H9 (cell line): ENCODE measurements around the gene NR2F1-AS1. TPM values are rescaled to one million over a fixed set of nuclear protein-coding genes. Genes with fewer than 3 reads are reported as not detected.

Source experiments
- DNase-seq: peaks from one replicate; pipeline ENCODE4 v3.0.0-alpha.2; 2017
- H2AFZ ChIP-seq: one replicate; pipeline ENCODE4 v1.6.1; 2013; ENCODE audit warnings: mild to moderate bottlenecking, low read length, control low read depth, moderate library complexity
- H2AK5ac ChIP-seq: 2 replicates; pipeline ENCODE4 v1.6.1; 2013; ENCODE audit warnings: low read length, control low read depth, mixed read lengths; ENCODE audit not compliant: insufficient read length
- H2BK120ac ChIP-seq: one replicate; pipeline ENCODE4 v1.6.1; 2013; ENCODE audit warnings: low read depth, mild to moderate bottlenecking, low read length, control low read depth, inconsistent platforms; ENCODE audit not compliant: poor library complexity, severe bottlenecking
- H2BK12ac ChIP-seq: 2 replicates; pipeline ENCODE4 v1.6.1; 2013; ENCODE audit warnings: low read length, control low read depth, mixed read lengths, low read depth; ENCODE audit not compliant: insufficient read length
- H2BK15ac ChIP-seq: 2 replicates; pipeline ENCODE4 v1.6.1; 2013; ENCODE audit warnings: low read depth, low read length, control low read depth
- H2BK20ac ChIP-seq: one replicate; pipeline ENCODE4 v1.6.1; 2013; ENCODE audit warnings: low read depth, mild to moderate bottlenecking, low read length, control low read depth, inconsistent platforms; ENCODE audit not compliant: poor library complexity, severe bottlenecking
- H2BK5ac ChIP-seq: 2 replicates; pipeline ENCODE4 v1.6.1; 2013; ENCODE audit warnings: low read length, control low read depth, mixed read lengths; ENCODE audit not compliant: insufficient read length
- H3K14ac ChIP-seq: 2 replicates; pipeline ENCODE4 v1.6.1; 2013; ENCODE audit warnings: low read length, control low read depth; ENCODE audit not compliant: insufficient read depth
- H3K18ac ChIP-seq: 2 replicates; pipeline ENCODE4 v1.6.1; 2013; ENCODE audit warnings: low read depth, mild to moderate bottlenecking, mixed read lengths, low read length, control low read depth; ENCODE audit not compliant: insufficient read length
- H3K23ac ChIP-seq: 2 replicates; pipeline ENCODE4 v1.6.1; 2013; ENCODE audit warnings: low read length, control low read depth, mixed read lengths, low read depth; ENCODE audit not compliant: insufficient read length
- H3K23me2 ChIP-seq: 2 replicates; pipeline ENCODE4 v1.6.1; 2013; ENCODE audit warnings: low read depth, mild to moderate bottlenecking, mixed read lengths, low read length, control low read depth; ENCODE audit not compliant: insufficient read length, poor library complexity, severe bottlenecking
- H3K27ac ChIP-seq: 2 replicates; pipeline ENCODE4 v1.5.1; 2013; ENCODE audit warnings: low read length, control low read depth, mixed read lengths, low read depth; ENCODE audit not compliant: insufficient read length
- H3K27me3 ChIP-seq: 2 replicates; pipeline ENCODE4 v1.6.1; 2013; ENCODE audit warnings: low read length, control low read depth, inconsistent platforms; ENCODE audit not compliant: insufficient read depth
- H3K4ac ChIP-seq: 2 replicates; pipeline ENCODE4 v1.6.1; 2013; ENCODE audit warnings: low read depth, mild to moderate bottlenecking, control low read depth, inconsistent platforms, low read length, moderate library complexity
- H3K4me1 ChIP-seq: 2 replicates; pipeline ENCODE4 v1.6.1; 2013; ENCODE audit warnings: low read length, control low read depth, inconsistent platforms; ENCODE audit not compliant: insufficient read depth
- H3K4me2 ChIP-seq: 2 replicates; pipeline ENCODE4 v1.6.1; 2013; ENCODE audit warnings: low read length, control low read depth, mixed read lengths; ENCODE audit not compliant: insufficient read length, insufficient read depth
- H3K56ac ChIP-seq: 2 replicates; pipeline ENCODE4 v1.6.1; 2013; ENCODE audit warnings: low read depth, mild to moderate bottlenecking, mixed read lengths, low read length, control low read depth; ENCODE audit not compliant: insufficient read length
- H3K79me1 ChIP-seq: 2 replicates; pipeline ENCODE4 v1.6.1; 2013; ENCODE audit warnings: low read depth, mild to moderate bottlenecking, moderate library complexity, low read length, control low read depth, inconsistent platforms; ENCODE audit not compliant: insufficient read depth, poor library complexity, severe bottlenecking
- H3K79me2 ChIP-seq: 2 replicates; pipeline ENCODE4 v1.6.1; 2013; ENCODE audit warnings: low read length, control low read depth, inconsistent platforms; ENCODE audit not compliant: insufficient read depth
- H3K9ac ChIP-seq: 2 replicates; pipeline ENCODE4 v1.6.1; 2013; ENCODE audit warnings: low read length, control low read depth, mixed read lengths; ENCODE audit not compliant: insufficient read length; ENCODE audit errors: extremely low read depth
- H3K9me3 ChIP-seq: one replicate; pipeline ENCODE4 v1.6.1; 2013; ENCODE audit warnings: low read depth, low read length, inconsistent platforms; ENCODE audit not compliant: control insufficient read depth
- H3T11ph ChIP-seq: one replicate; pipeline ENCODE4 v1.6.1; 2013; ENCODE audit warnings: mild to moderate bottlenecking, low read length, control low read depth, inconsistent platforms
- H4K20me1 ChIP-seq: one replicate; pipeline ENCODE4 v1.6.1; 2013; ENCODE audit not compliant: control insufficient read depth, insufficient read length, insufficient read depth
- H4K5ac ChIP-seq: 2 replicates; pipeline ENCODE4 v1.6.1; 2013; ENCODE audit warnings: low read depth, mild to moderate bottlenecking, mixed read lengths, low read length, control low read depth; ENCODE audit not compliant: insufficient read length
- H4K8ac ChIP-seq: replicated peaks from 2 replicates; pipeline ENCODE4 v1.6.1; 2013; ENCODE audit warnings: low read length, control low read depth, mixed read lengths, low read depth; ENCODE audit not compliant: insufficient read length
- H4K91ac ChIP-seq: 2 replicates; pipeline ENCODE4 v1.6.1; 2013; ENCODE audit warnings: low read depth, mild to moderate bottlenecking, moderate library complexity, mixed read lengths, low read length, control low read depth; ENCODE audit not compliant: insufficient read length
- H3K27ac Mint-ChIP-seq, 3 experiments: 2 replicates in 2 of 3; 3 replicates in 1 of 3; pipeline ENCODE4 v1.8.0; 2020 to 2021; ENCODE audit warnings: mixed read lengths in 3 of 3, mild to moderate bottlenecking in 1 of 3, moderate library complexity in 1 of 3
- H3K27me3 Mint-ChIP-seq: 2 replicates; pipeline ENCODE4 v1.8.0; 2021; ENCODE audit warnings: low read depth, mild to moderate bottlenecking, moderate library complexity, mixed read lengths
- H3K36me3 Mint-ChIP-seq, 3 experiments: 2 replicates in 2 of 3; 3 replicates in 1 of 3; pipeline ENCODE4 v1.8.0; 2020 to 2021; ENCODE audit warnings: low read depth in 3 of 3, mixed read lengths in 3 of 3; ENCODE audit not compliant: insufficient read depth in 1 of 3
- H3K4me1 Mint-ChIP-seq, 2 experiments: 2 replicates each; pipeline ENCODE4 v1.8.0; 2020; ENCODE audit warnings: mixed read lengths in 2 of 2
- H3K4me3 Mint-ChIP-seq, 2 experiments: 2 replicates in 1 of 2; 3 replicates in 1 of 2; pipeline ENCODE4 v1.8.0; 2020 to 2021; ENCODE audit warnings: mild to moderate bottlenecking in 2 of 2, mixed read lengths in 2 of 2, moderate library complexity in 1 of 2
- H3K9me3 Mint-ChIP-seq, 2 experiments: 2 replicates in 1 of 2; 3 replicates in 1 of 2; pipeline ENCODE4 v1.8.0; 2020; ENCODE audit warnings: mild to moderate bottlenecking in 2 of 2, mixed read lengths in 2 of 2, moderate library complexity in 1 of 2
- CTCF ChIP-seq: fragments of 200-600 bp; sonication (generic); conservative IDR thresholded peaks from 3 replicates; pipeline ENCODE4 v1.8.0; 2021; ENCODE audit warnings: antibody characterized with exemption, mild to moderate bottlenecking
- WGBS: extraction: QIAGEN DNeasy Blood & Tissue Kit; methylation state at CpG from one replicate; pipeline ENCODE4 v1.1.7; 2013; ENCODE audit warnings: missing lambda C conversion rate, low lambda C conversion rate, mixed read lengths; ENCODE audit not compliant: insufficient read length; ENCODE audit errors: extremely low coverage; 5-methylcytosine and 5-hydroxymethylcytosine counted together
- total RNA-seq: library from RNA; stranded (reverse); gene quantifications from 2 replicates; pipeline ENCODE4 v1.2.1, GENCODE V29; 2021

The NR2F1-AS1 gene
- total RNA-seq, 1 experiment from 2014 or later, result 1.9 TPM

GRCh38 chr5:93360436-93361088 is 220.5 kb downstream of the NR2F1-AS1 start:
- Histone ChIP-seq H3K14ac (no peak overlapping the region), H3K4ac (no peak overlapping the region), H3K79me1 (no peaks in the 10 kb centered on the region), H3K9ac (no peak overlapping the region), H4K91ac (no peak overlapping the region), H3K27ac (no peak overlapping the region), H2BK5ac (no peak overlapping the region), H2BK12ac (no peak overlapping the region), H3K79me2 (no peaks in the 10 kb centered on the region), H3K4me1 (0 out of 2 replicates have a peak, but pooled peaks cover 2% of the 10 kb centered on the region), H3K18ac (no peak overlapping the region), H3K56ac (no peak overlapping the region), H2AK5ac (no peak overlapping the region), H4K20me1 (no peaks in the 10 kb centered on the region), H3K9me3 (no peaks in the 10 kb centered on the region), H2BK120ac (no peak overlapping the region), H3K23ac (no peak overlapping the region), H3K4me2 (no peak overlapping the region), H4K8ac (no peak overlapping the region), H3K23me2 (no peaks in the 10 kb centered on the region), H2BK20ac (no peak overlapping the region), H3K27me3 (no peaks in the 10 kb centered on the region), H4K5ac (no peak overlapping the region), H2BK15ac (no peak overlapping the region), H2AFZ (no peak overlapping the region), H3T11ph (no peak overlapping the region)
- no peak overlapping the region for H3K27ac Mint-ChIP-seq
- H3K27me3 Mint-ChIP-seq, result no peaks in the 10 kb centered on the region
- no CpG with 5 or more reads among the region's 5 CpGs for WGBS
- no peaks in the 10 kb centered on the region for H3K36me3 Mint-ChIP-seq
- no peak for TF ChIP-seq CTCF
- no peak overlapping the region for H3K4me3 Mint-ChIP-seq
- H3K9me3 Mint-ChIP-seq, result no peaks in the 10 kb centered on the region
- peaks cover 3 to 4% of the 10 kb centered on the region in 2 experiments; a peak in 2 of 4 replicates for H3K4me1 Mint-ChIP-seq
- DNase-seq, result no peak
